ENCODE results near the gene NAT10. TPM values are rescaled to one million over a fixed set of nuclear protein-coding genes. Genes with fewer than 3 reads are reported as not detected.

Gene NAT10
- total and polyA plus RNA-seq, 2 experiments from 2014 or later = 44.1 to 58.8 TPM

Small RNAs within 50 kb of the gene (small RNA-seq; reads per million reads assigned to genes)
- gene RF00019 (ENCODE audit: low replicate concordance) = not detected

Other genes starting within 250 kb of the NAT10 start
- gene LMO2, start 213.6 kb upstream of the NAT10 start, total RNA-seq (2014; rRNA removed; shearing (Covaris generic)) = 3.1 and 3.9 TPM in 2 replicates
- gene LMO2, start 213.6 kb upstream of the NAT10 start, polyA plus RNA-seq (2016; fragmentation: Nextera tagmentation; extraction: Ambion mirVana) = 1.4 and 2.7 TPM in 2 replicates
- gene CAPRIN1, start 53.9 kb upstream of the NAT10 start, total RNA-seq (2014; rRNA removed; shearing (Covaris generic)) = 365 and 368 TPM in 2 replicates
- gene CAPRIN1, start 53.9 kb upstream of the NAT10 start, polyA plus RNA-seq (2016; fragmentation: Nextera tagmentation; extraction: Ambion mirVana) = 113 and 119 TPM in 2 replicates